Stimulated activated CD8-positive, alpha-beta memory T cell treated with anti-CD3 and anti-CD28 coated beads, Interleukin-12 subunit alpha, Interleukin-12 subunit beta, amount 100 ng/mL, for 1 hour (primary cell): ENCODE results near the gene SLC25A13.

Source experiments
- DNase-seq: peaks from one replicate; pipeline ENCODE4 v3.0.0-alpha.2; 2020; ENCODE audit warnings: low read depth

Gene SLC25A13

DNA sequence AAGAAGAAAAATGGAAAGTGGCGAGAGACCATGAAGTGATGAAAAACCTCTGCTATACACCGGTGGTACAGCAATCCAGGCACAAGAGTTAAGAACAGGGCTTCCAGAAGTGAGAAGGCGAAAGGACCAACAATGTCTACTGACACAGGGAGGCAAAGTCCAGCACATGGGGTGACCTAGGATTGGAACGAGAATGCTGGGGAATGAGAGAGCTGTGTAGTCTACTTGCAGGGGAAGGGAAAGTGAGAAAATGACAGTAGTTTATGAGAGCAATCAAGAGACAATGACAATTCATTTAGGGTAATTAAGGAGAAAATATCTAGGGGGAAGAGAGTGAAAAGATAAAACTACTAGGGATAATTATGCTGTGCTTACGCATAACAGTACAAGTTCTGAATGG lies 169.2 kb downstream of the SLC25A13 start:
- no peak for DNase-seq

DNA sequence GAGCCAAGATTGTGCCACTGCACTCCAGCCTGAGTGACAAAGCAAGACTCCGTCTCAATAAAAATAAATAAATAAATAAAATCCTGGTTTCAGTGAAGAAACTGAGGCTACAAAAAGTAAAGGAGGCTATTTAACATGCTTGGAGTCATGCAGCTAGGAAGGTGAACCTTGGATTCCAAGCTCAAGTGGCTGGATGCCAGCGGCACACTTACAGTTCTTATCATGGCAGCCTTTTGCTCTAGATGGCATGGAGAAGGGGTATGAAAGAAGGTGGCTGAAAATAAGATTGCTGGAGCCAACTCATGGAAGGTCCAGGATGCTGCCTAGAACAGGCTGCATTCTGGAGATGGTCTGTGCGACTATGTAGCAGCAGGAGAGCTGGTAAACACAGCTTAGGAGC lies 170.0 kb downstream of the SLC25A13 start:
- no peak for DNase-seq

GRCh38 chr7:96144260-96144526 lies 177.7 kb downstream of the SLC25A13 start:
- DNase-seq = no peak

GRCh38 chr7:96143495-96144259 lies 178.2 kb downstream of the SLC25A13 start:
- no peak for DNase-seq

- DNase-seq = no peak
Observed at GRCh38 chr7:96136600-96137239, 185.2 kb downstream of the SLC25A13 start.

- DNase-seq = no peak
Observed at GRCh38 chr7:96135241-96135640, 186.7 kb downstream of the SLC25A13 start.

DNA sequence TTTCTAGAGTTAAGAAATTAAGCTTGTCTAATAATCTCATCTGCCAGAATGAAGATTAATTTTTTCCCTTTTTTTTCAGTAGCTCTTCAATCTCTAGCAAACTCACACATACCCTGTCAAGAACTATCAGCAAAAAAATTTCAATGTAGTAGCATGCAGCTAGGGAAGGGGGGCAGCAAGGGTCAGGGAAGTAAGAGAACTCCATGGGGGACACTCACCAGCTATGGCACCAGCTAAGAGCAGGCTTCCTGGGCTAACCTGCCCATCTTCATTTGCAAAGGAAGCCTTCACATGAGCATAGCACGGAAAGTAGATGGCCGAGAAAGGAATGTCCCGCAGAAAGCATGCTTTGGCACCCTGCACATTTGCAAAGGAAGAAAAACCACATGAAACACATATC lies 190.4 kb downstream of the SLC25A13 start:
- DNase-seq = no peak

DNA sequence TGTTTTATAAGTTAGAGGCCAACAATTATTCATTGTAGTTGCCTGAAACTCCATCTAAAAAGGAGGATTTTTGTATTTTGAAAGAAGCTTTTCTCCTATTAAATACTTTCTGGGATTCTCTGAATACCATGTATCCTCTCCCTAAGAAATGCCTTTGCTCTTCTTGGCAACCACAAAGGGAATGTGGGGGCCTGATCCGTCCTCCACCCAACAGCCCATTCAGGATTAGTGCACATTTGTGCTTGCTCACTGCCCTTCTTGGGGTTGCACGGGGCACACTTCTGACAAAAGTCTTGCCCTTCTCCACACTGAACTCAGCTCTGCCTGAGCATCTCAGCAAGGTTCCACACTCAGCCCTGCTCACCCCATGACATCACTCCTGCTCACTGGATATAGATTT lies 194.2 kb downstream of the SLC25A13 start:
- no peak for DNase-seq

DNA sequence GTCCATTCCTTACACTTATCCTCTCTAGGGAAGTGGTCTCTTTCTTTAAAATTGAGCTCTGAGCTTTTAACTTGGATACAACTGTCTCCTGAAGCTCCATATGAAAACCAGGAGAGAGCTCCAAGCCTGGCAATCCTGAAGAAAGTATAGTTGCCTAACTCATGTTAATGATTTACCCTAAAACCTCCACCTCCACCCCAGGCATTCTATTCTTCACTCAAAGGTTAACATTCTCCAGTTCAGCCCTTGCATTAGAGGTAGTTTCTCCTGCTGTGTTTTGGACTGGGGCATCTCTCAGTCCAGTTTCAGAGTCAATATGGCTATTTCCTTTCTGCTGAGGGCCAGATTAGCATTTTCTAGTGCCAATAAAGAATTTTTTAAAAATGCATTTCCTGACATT lies 195.5 kb downstream of the SLC25A13 start:
- DNase-seq = no peak

DNA sequence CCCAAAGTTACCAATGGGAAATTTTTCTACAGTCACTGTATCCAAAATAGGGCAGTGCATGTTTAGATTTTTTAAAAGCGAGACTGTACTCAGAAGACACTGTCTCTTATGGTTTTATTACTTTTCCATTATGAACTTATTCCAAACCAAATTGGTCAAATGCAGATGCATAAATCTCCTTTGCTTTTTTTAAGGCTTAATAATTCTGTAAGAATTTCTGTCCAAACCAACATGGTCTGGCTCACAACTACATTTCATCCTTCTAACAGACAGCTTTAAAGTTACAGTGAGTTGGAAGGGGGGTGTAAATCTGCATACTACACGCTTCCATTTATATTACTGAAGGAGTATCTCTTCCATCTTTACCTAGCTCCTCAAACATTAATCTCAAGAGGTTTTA lies 199.2 kb downstream of the SLC25A13 start:
- DNase-seq = no peak

DNA sequence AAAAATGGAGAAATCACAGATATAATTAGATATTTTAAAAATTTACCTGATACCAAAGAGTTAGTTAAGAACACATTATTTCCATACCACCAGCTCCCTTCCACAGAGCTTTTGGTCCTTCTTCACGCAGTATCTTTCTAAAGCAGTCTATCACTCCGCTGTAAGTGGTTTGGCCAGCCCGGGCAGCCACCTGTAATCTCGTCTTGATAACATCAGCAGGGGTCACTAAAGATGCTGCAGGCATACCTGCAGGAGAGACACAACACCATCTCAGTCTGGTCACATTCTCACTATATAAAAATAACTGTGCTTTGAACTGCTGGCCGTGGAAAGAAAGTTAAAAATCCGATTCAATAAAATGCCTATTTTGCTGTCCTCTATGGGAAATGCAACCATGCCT lies 200.1 kb downstream of the SLC25A13 start:
- no peak for DNase-seq

GRCh38 chr7:96120445-96121225 lies 201.3 kb downstream of the SLC25A13 start:
- no peak for DNase-seq

DNA sequence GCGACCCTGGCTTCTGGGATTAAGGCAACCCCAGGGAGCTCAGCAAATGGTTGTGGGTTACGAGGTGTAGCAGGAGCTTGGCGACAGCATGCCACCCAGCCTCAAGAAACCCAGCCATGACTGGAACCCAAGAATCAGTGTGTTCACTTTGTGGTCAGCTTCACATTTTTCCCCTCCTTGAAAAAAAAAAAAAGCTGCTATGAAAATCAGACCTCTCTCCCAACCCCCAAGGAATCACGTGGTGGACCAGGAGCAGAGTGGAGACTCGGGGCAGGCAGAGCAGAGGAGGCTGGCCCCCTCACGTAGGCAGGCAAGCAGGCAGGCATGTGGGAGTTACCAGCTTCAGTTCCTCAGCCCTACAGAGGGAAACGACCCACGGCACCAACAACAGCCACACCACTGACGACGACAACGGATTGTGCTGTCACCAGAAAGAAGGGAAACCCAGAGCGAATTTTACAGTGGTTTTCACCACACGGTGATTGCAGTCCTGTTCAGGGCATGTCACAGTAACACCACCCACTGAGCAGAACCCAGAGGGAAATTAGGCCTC lies 203.4 kb downstream of the SLC25A13 start:
- no peak for DNase-seq

DNA sequence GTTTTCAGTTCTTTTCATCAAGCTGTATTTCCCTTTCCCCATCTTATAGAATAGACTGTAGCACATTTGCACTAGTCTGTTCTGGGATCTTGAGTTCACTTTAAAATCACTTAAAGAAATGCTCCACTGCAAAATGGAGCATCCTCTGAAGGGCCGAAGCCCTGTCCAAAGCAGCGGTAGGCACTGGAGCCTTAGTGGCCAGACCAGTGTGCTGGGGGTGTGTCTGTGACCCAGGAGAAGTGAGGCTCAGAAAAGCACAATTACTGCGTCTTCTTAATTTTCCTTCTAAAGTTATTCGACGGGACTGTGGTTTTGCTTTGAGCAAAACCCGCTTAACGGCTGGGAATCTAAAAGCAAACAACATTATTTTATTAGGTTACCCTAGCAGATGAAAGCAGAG lies 205.7 kb downstream of the SLC25A13 start:
- DNase-seq = no peak

DNA sequence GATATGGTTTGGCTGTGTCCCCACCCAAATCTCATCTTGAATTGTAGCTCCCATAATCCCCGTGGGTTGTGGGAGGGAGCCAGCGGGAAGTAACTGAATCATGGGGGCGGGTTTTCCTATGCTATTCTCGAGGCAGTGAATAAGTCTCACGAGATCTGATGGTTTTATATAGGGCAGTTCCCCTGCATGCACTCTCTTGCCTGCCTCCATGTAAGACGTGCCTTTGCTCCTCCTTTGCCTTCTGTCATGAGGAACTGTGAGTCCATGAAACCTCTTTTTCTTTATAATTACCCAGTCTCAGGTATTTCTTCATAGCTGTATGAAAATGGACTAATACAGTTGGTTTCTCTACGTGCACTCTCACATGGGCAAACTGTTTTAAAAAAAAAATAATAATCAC lies 207.7 kb downstream of the SLC25A13 start:
- DNase-seq = no peak

GRCh38 chr7:96111405-96111804 lies 210.5 kb downstream of the SLC25A13 start:
- DNase-seq = no peak

DNA sequence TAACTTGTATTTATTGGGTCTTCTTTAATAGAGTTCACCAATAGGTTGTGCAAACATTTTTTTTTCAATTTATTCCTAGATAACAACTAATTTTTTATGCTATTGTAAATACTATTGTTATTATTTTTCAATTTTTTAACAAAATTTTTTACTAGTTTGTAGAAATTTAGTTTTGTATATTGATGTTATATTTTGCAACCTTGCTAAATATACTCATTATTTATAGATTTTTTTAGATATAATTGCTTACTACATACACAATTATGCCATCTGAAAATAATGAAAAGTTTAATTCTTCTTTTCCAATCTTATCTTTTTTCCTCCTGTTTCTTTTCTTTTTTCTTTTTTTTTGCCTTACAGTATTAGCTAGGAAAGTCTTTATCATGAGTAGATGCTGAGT lies 216.9 kb downstream of the SLC25A13 start:
- no peak for DNase-seq

- DNase-seq = no peak
Observed at GRCh38 chr7:96102096-96102811, 219.6 kb downstream of the SLC25A13 start.

DNA sequence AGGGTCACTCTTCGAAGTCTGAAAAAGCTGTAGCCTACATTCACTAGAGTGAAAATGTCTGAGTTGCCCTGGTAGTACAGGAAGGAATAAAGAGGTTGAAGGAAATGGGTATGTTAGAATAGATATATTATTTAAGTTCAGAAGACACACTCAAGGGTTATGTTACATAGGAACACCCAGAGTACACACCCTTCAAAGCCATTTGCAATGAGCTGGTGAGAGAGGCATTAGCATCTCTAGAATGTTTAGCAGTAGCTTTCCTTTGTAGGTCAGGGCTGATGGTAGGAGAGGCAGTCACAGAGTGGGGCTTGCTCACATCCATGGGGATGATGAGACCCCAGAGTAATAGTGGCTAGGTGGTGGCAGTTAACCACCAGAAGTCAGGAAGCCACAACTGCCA lies 221.2 kb downstream of the SLC25A13 start:
- DNase-seq = no peak

DNA sequence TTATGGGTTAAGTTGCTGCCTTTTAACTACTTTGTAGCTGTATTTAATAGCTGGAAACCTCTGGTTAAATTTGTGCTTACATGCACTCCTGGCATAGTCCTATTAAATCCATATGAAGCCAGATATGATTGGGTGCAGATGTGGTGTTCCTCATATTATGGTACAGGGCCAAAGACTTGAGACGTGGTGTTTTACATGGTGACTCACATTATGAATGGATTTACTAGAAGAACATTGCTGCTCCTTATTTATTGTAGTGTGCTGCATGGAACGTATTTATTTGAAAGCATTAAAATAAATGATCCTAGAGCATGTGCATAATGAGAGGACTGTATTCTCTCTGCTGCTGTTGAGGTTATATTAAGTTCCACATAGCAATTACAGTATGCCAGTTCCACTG lies 224.1 kb downstream of the SLC25A13 start:
- DNase-seq = no peak

DNA sequence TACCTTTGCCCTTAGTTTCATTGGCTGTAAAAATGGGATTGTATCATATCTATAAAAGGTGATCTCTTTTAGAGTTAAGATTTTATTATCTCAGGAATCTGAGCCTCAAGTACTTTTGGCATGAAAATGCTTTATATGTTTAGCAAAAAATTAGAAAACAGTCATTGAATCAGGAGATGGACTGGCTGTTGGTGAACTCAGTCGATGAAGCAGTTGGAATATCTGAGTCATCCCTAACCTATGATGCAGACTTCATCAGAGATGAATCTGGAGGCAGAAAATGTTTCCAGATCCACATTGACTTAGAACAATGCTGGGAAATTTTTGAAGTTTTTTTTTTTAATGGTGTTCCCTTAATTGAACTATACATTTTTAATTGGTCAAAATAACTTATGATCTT lies 228.5 kb downstream of the SLC25A13 start:
- no peak for DNase-seq

GRCh38 chr7:96090756-96091155 lies 231.1 kb downstream of the SLC25A13 start:
- no peak for DNase-seq
